CD4-positive, alpha-beta memory T cell (primary cell): Measurements from ENCODE around the gene HSPA12B. TPM values are rescaled to one million over a fixed set of nuclear protein-coding genes. Genes with fewer than 3 reads are reported as not detected.

Experiments
- CTCF ChIA-PET: fragments of 350-600 bp; sonication (Branson Sonifier 250); formaldehyde crosslinking; loops from one replicate; lab custom pipeline; 2021; ENCODE audit warnings: inconsistent platforms; ENCODE audit not compliant: partially characterized antibody; lab: Charles Lee
- POLR2A ChIA-PET: fragments of 350-600 bp; sonication (Branson Sonifier 250); formaldehyde crosslinking; loops from one replicate; lab custom pipeline; 2021; ENCODE audit not compliant: partially characterized antibody; lab: Charles Lee
- DNase-seq, 5 donors: peaks; one replicate each; pipeline versions ENCODE4 v3.0.0 to v3.0.0-alpha.2; 2020 to 2022; ENCODE audit warnings: mixed read lengths in 1 of 5
- H3K27ac ChIP-seq: one replicate; pipeline ENCODE4 v1.7.0; 2013; ENCODE audit warnings: low read depth, low read length
- H3K27me3 ChIP-seq: 2 replicates; pipeline ENCODE4 v1.7.0; 2013; ENCODE audit warnings: mild to moderate bottlenecking, low read length, moderate library complexity; ENCODE audit not compliant: insufficient read depth
- H3K36me3 ChIP-seq: 2 replicates; pipeline ENCODE4 v1.7.0; 2013; ENCODE audit warnings: mild to moderate bottlenecking, low read length, moderate library complexity; ENCODE audit not compliant: insufficient read depth
- H3K4me1 ChIP-seq: 2 replicates; pipeline ENCODE4 v1.7.0; 2013; ENCODE audit warnings: mild to moderate bottlenecking, low read length, moderate library complexity; ENCODE audit not compliant: insufficient read depth
- H3K4me3 ChIP-seq, 2 donors: one replicate each; pipeline ENCODE4 v1.7.0; 2013; ENCODE audit warnings: low read length in 2 of 2, mild to moderate bottlenecking in 1 of 2
- H3K9me3 ChIP-seq, 2 donors: one replicate each; pipeline ENCODE4 v1.7.0; 2013; ENCODE audit warnings: low read length in 2 of 2, control low read depth in 1 of 2; ENCODE audit not compliant: control insufficient read depth in 1 of 2
- H3K27ac Mint-ChIP-seq, 7 donors: one replicate each; pipeline ENCODE4 v1.8.0; 2020 to 2021; ENCODE audit warnings: mixed read lengths in 7 of 7, mild to moderate bottlenecking in 6 of 7, inconsistent platforms in 3 of 7, moderate library complexity in 3 of 7
- H3K27me3 Mint-ChIP-seq, 2 donors: one replicate each; pipeline ENCODE4 v1.8.0; 2020 to 2021; ENCODE audit warnings: mixed read lengths in 2 of 2
- H3K36me3 Mint-ChIP-seq, 2 donors: one replicate each; pipeline ENCODE4 v1.8.0; 2020 to 2021; ENCODE audit warnings: mixed read lengths in 2 of 2, inconsistent platforms in 1 of 2, mild to moderate bottlenecking in 1 of 2
- H3K4me1 Mint-ChIP-seq, 4 donors: one replicate each; pipeline ENCODE4 v1.8.0; 2020 to 2021; ENCODE audit warnings: mixed read lengths in 4 of 4, mild to moderate bottlenecking in 1 of 4
- H3K4me3 Mint-ChIP-seq, 8 donors: one replicate each; pipeline ENCODE4 v1.8.0; 2020 to 2021; ENCODE audit warnings: mixed read lengths in 8 of 8, mild to moderate bottlenecking in 7 of 8, moderate library complexity in 6 of 8, inconsistent platforms in 3 of 8
- H3K9me3 Mint-ChIP-seq, 8 donors: one replicate each; pipeline ENCODE4 v1.8.0; 2020 to 2021; ENCODE audit warnings: mixed read lengths in 8 of 8, mild to moderate bottlenecking in 5 of 8, inconsistent platforms in 3 of 8, moderate library complexity in 1 of 8
- intact Hi-C: fragments of 100-400 bp; cut with micrococcal nuclease; formaldehyde crosslinking; loops from one replicate; pipeline ENCODE4 v1.15.1; 2023
- polyA plus RNA-seq, 2 donors: library from polyadenylated mRNA; unstranded; fragments of 300-500 nt; fragmentation: Illumina TruSeq; gene quantifications; one replicate each; pipeline ENCODE4 v1.2.3, GENCODE V29; 2021
- total RNA-seq, 2 experiments: library from RNA; stranded (reverse); gene quantifications; one replicate each; pipeline ENCODE4 v1.2.3, GENCODE V29; 2021

Gene HSPA12B
- total and polyA plus RNA-seq, 4 experiments from 2014 or later: 0.22 TPM; not detected in 3

GRCh38 chr20:3766422-3767109 is 34.1 kb downstream of the HSPA12B start:
- H3K36me3 Mint-ChIP-seq: peaks cover 2% of the 10 kb centered on the region in 2 donors
- peaks cover 0 to 2% (median 0%) of the 10 kb centered on the region in 8 donors for H3K9me3 Mint-ChIP-seq
- H3K27me3 Mint-ChIP-seq: no peaks in the 10 kb centered on the region
- ChIA-PET CTCF (interaction anchor here (0.6 to 4.9 kb wide), 5 partner anchors 9 to 146 kb away, joined by 3 to 64 read pairs (median 30); partner anchors contain the start of genes AP5S1 and CENPB), POLR2A (interaction anchor here (0.6 to 5.0 kb wide), 8 partner anchors 11 to 53 kb away, joined by 5 to 73 read pairs (median 8); partner anchors contain the start of genes AP5S1 and CENPB)
- Histone ChIP-seq H3K36me3 (no peaks in the 10 kb centered on the region), H3K27ac (peak overlapping the region; percentile 98), H3K4me3 (peak overlapping the region; percentile 69 to 90), H3K27me3 (no peaks in the 10 kb centered on the region), H3K9me3 (no peaks in the 10 kb centered on the region), H3K4me1 (peaks cover 25% of the 10 kb centered on the region)
- peak overlapping the region; percentile 83 to 91 (median 86) for H3K4me3 Mint-ChIP-seq
- peaks cover 9 to 27% (median 17%) of the 10 kb centered on the region in 4 donors for H3K4me1 Mint-ChIP-seq
- DNase-seq: no peak
- intact Hi-C loops: loop anchor here (1.0 to 5.0 kb wide), 3 partner anchors 44 to 251 kb away; partner anchors contain the start of genes PANK2 and RNF24
- H3K27ac Mint-ChIP-seq: peak overlapping the region in 6 of 7 donors; percentile 25 to 98 (median 76)

GRCh38 chr20:3767110-3767426 is 34.6 kb downstream of the HSPA12B start:
- Histone ChIP-seq H3K27ac (peak overlapping the region; percentile 98), H3K36me3 (no peaks in the 10 kb centered on the region), H3K27me3 (no peaks in the 10 kb centered on the region), H3K4me1 (peaks cover 25% of the 10 kb centered on the region), H3K9me3 (no peaks in the 10 kb centered on the region), H3K4me3 (peak overlapping the region; percentile 69 to 90)
- ChIA-PET POLR2A (interaction anchor here (0.7 to 5.0 kb wide), 18 partner anchors 10 to 318 kb away, joined by 3 to 73 read pairs (median 6); partner anchors contain the start of genes AP5S1, CDC25B, CENPB and SPEF1), CTCF (interaction anchor here (0.6 to 4.9 kb wide), 11 partner anchors 9 to 317 kb away, joined by 3 to 64 read pairs (median 7); partner anchors contain the start of genes AP5S1 and CENPB)
- Mint-ChIP-seq H3K4me3 (peak overlapping the region; percentile 83 to 91 (median 86)), H3K4me1 (peaks cover 9 to 27% (median 17%) of the 10 kb centered on the region in 4 donors), H3K27ac (peak overlapping the region in 6 of 7 donors; percentile 25 to 98 (median 76)), H3K36me3 (peaks cover 0 to 2% of the 10 kb centered on the region in 2 donors), H3K9me3 (peaks cover 0 to 2% (median 0%) of the 10 kb centered on the region in 8 donors), H3K27me3 (no peaks in the 10 kb centered on the region)
- intact Hi-C loops: loop anchor here (1.0 to 5.0 kb wide), 3 partner anchors 44 to 250 kb away; partner anchors contain the start of genes PANK2 and RNF24
- DNase-seq: peak in 2 of 5 donors; percentile 22 to 54

GRCh38 chr20:3767427-3768341 is 35.2 kb downstream of the HSPA12B start, which contains the start of gene ADISSP:
ADISSP (minus strand) TSS chr20:3767753; CDS start chr20:3760100, 7,653 bp downstream.
- peaks cover 9 to 27% (median 17%) of the 10 kb centered on the region in 4 donors for H3K4me1 Mint-ChIP-seq
- peaks cover 0 to 2% of the 10 kb centered on the region in 2 donors for H3K27me3 Mint-ChIP-seq
- H3K36me3 Mint-ChIP-seq: peaks cover 0 to 2% of the 10 kb centered on the region in 2 donors
- POLR2A ChIA-PET: interaction anchor here (0.7 to 5.0 kb wide), 24 partner anchors 8 to 565 kb away, joined by 3 to 73 read pairs (median 6); partner anchors contain the start of genes AP5S1, CDC25B, CENPB and SPEF1
- CTCF ChIA-PET: interaction anchor here (0.8 to 4.9 kb wide), 17 partner anchors 10 to 316 kb away, joined by 3 to 64 read pairs (median 5); partner anchors contain the start of genes AP5S1, CENPB and SPEF1
- Histone ChIP-seq H3K27ac (peak within 1 kb of the TSS; percentile 98), H3K4me1 (peaks cover 25% of the 10 kb centered on the region), H3K36me3 (no peaks in the 10 kb centered on the region), H3K27me3 (no peaks in the 10 kb centered on the region), H3K4me3 (peak within 1 kb of the TSS; percentile 69 to 90), H3K9me3 (no peaks in the 10 kb centered on the region)
- intact Hi-C loops: loop anchor here (1.0 to 5.0 kb wide), 8 partner anchors 14 to 250 kb away; partner anchors contain the start of genes AP5S1, CDC25B, PANK2 and RNF24
- DNase-seq: peak; percentile 93 to 96 (median 95)
- peak within 1 kb of the TSS; percentile 96 to 99 (median 98) for H3K27ac Mint-ChIP-seq
- peaks cover 0 to 2% (median 0%) of the 10 kb centered on the region in 8 donors for H3K9me3 Mint-ChIP-seq
- H3K4me3 Mint-ChIP-seq: peak within 1 kb of the TSS; percentile 86 to 94 (median 90)

GRCh38 chr20:3768342-3769130 is 36.1 kb downstream of the HSPA12B start:
- intact Hi-C loops: loop anchor here (1.0 to 5.0 kb wide), 6 partner anchors 13 to 249 kb away; partner anchors contain the start of genes AP5S1, CDC25B, RNF24 and SPEF1
- H3K4me3 ChIP-seq: peak overlapping the region; percentile 64 to 90
- peak overlapping the region; percentile 98 for H3K27ac ChIP-seq
- no peaks in the 10 kb centered on the region for H3K36me3 ChIP-seq
- DNase-seq: peak; percentile 86 to 93 (median 87)
- no peaks in the 10 kb centered on the region for H3K27me3 ChIP-seq
- peak overlapping the region; percentile 96 to 99 (median 98) for H3K27ac Mint-ChIP-seq
- H3K4me1 Mint-ChIP-seq: peaks cover 8 to 27% (median 16%) of the 10 kb centered on the region in 4 donors
- ChIA-PET POLR2A (interaction anchor here (0.7 to 5.0 kb wide), 20 partner anchors 9 to 565 kb away, joined by 3 to 73 read pairs (median 6); partner anchors contain the start of genes AP5S1, CDC25B, CENPB and SPEF1), CTCF (interaction anchor here (0.7 to 4.9 kb wide), 22 partner anchors 10 to 133 kb away, joined by 3 to 64 read pairs (median 5); partner anchors contain the start of genes AP5S1, CENPB, SIGLEC1 and SPEF1)
- H3K4me1 ChIP-seq: peaks cover 25% of the 10 kb centered on the region
- peaks cover 0 to 2% (median 0%) of the 10 kb centered on the region in 8 donors for H3K9me3 Mint-ChIP-seq
- peaks cover 0 to 2% of the 10 kb centered on the region in 2 donors for H3K36me3 Mint-ChIP-seq
- H3K4me3 Mint-ChIP-seq: peak overlapping the region; percentile 86 to 94 (median 90)
- H3K27me3 Mint-ChIP-seq: peaks cover 0 to 2% of the 10 kb centered on the region in 2 donors
- no peaks in the 10 kb centered on the region for H3K9me3 ChIP-seq

- intact Hi-C loops: no loop called here
- H3K36me3 Mint-ChIP-seq: peaks cover 0 to 2% of the 10 kb centered on the region in 2 donors
- Histone ChIP-seq H3K4me1 (peaks cover 16% of the 10 kb centered on the region), H3K36me3 (no peaks in the 10 kb centered on the region), H3K27me3 (no peaks in the 10 kb centered on the region), H3K9me3 (no peaks in the 10 kb centered on the region), H3K27ac (no peak overlapping the region), H3K4me3 (no peak overlapping the region)
- peaks cover 0 to 4% (median 0%) of the 10 kb centered on the region in 8 donors for H3K9me3 Mint-ChIP-seq
- DNase-seq: no peak
- no peak overlapping the region for H3K4me3 Mint-ChIP-seq
- no peak overlapping the region for H3K27ac Mint-ChIP-seq
- H3K4me1 Mint-ChIP-seq: peaks cover 5 to 19% (median 11%) of the 10 kb centered on the region in 4 donors
- POLR2A ChIA-PET: interaction anchor here (1.4 kb wide), 1 partner anchor 14 kb away, joined by 5 read pairs; the partner anchor contains the start of gene CENPB
- CTCF ChIA-PET: interaction anchor here (1.2 to 1.7 kb wide), 2 partner anchors 19 to 49 kb away, joined by 3 to 5 read pairs; partner anchors contain the start of gene AP5S1
- peaks cover 0 to 3% of the 10 kb centered on the region in 2 donors for H3K27me3 Mint-ChIP-seq
Measured at GRCh38 chr20:3771552-3772058, 39.1 kb downstream of the HSPA12B start.
